HepG2 (cell line): ENCODE data around the gene NUP153. TPM values are rescaled to one million over a fixed set of nuclear protein-coding genes. Genes with fewer than 3 reads are reported as not detected.

Experiments used
- IRF2 ChIP-seq: IDR thresholded peaks from 2 replicates; pipeline ENCODE4 v1.6.1; 2018; ENCODE audit warnings: missing genetic modification reagents, missing compliant biosample characterization
- MATR3 ChIP-seq: sonication (generic); formaldehyde crosslinking; IDR thresholded peaks from 2 replicates; pipeline ENCODE4 v1.4.0; 2020; ENCODE audit warnings: missing genetic modification reagents
- NR1H2 ChIP-seq: sonication (generic); formaldehyde crosslinking; IDR thresholded peaks from 2 replicates; pipeline ENCODE4 v1.8.1; 2022; ENCODE audit warnings: low read depth, missing genetic modification reagents, borderline replicate concordance
- PBX3 ChIP-seq: sonication (generic); formaldehyde crosslinking; IDR thresholded peaks from 2 replicates; pipeline ENCODE4 v1.8.1; 2023; ENCODE audit warnings: missing genetic modification reagents, inconsistent platforms, borderline replicate concordance
- RAD21 ChIP-seq: fragments of 450-650 bp; formaldehyde crosslinking; IDR thresholded peaks from 2 replicates; pipeline ENCODE4 v1.5.0; 2020; ENCODE audit warnings: mild to moderate bottlenecking
- RXRA ChIP-seq: sonication (generic); formaldehyde crosslinking; IDR thresholded peaks from 2 replicates; pipeline ENCODE4 v1.5.1; 2020; ENCODE audit warnings: missing genetic modification reagents
- ZNF414 ChIP-seq: sonication (generic); formaldehyde crosslinking; IDR thresholded peaks from 2 replicates; pipeline ENCODE4 v1.5.0; 2020; ENCODE audit warnings: missing genetic modification reagents
- ZNF550 ChIP-seq: sonication (generic); formaldehyde crosslinking; IDR thresholded peaks from 2 replicates; pipeline ENCODE4 v1.4.0; 2020; ENCODE audit warnings: mild to moderate bottlenecking, missing genetic modification reagents, borderline replicate concordance
- ZNF570 ChIP-seq: sonication (generic); formaldehyde crosslinking; IDR thresholded peaks from 2 replicates; pipeline ENCODE4 v1.4.0; 2020; ENCODE audit warnings: mild to moderate bottlenecking, missing genetic modification reagents, borderline replicate concordance
- ZSCAN20 ChIP-seq: sonication (generic); formaldehyde crosslinking; IDR thresholded peaks from 2 replicates; pipeline ENCODE4 v1.4.0; 2020; ENCODE audit warnings: missing genetic modification reagents, mild to moderate bottlenecking, borderline replicate concordance
- polyA plus RNA-seq, 8 experiments: library from polyadenylated mRNA; depleted of rRNA in 3 of 8; stranded (reverse) in 7 of 8; unstranded in 1 of 8; fragments of >200 nt; fragmentation: Illumina TruSeq in 4 of 8; extraction: Trizol in 4 of 8; gene quantifications; 2 replicates each; pipeline versions ENCODE4 v1.2.1 to v1.2.3, GENCODE V29; 2011 to 2016; ENCODE audit warnings: low read depth in 4 of 8, missing spikeins in 1 of 8, mixed read lengths in 1 of 8; ENCODE audit not compliant: insufficient read depth in 1 of 8
- total RNA-seq, 5 experiments: library from RNA; depleted of rRNA; stranded (reverse); fragments of >200 nt; fragmentation: Illumina TruSeq; extraction: Trizol; gene quantifications; 2 replicates each; pipeline ENCODE4 v1.2.3, GENCODE V29; 2016; ENCODE audit warnings: low read depth in 1 of 5
- TF ChIP-seq, protein P1 (sequence below): sonication (generic); formaldehyde crosslinking; IDR thresholded peaks from 2 replicates; pipeline ENCODE4 v1.4.0; 2020; ENCODE audit warnings: missing genetic modification reagents, borderline replicate concordance

NUP153 gene
- total and polyA plus RNA-seq, 2 of the 13 experiments (the other 11 are each of a cell fraction or from before 2014, with no cell fraction given) = 29.8 to 55.2 TPM

GRCh38 chr6:17599877-17600526 is 106.7 kb downstream of the NUP153 start, which contains the start of gene FAM8A1 (continued):
- TF ChIP-seq PBX3 (CRISPR knock-in tag) (no peak), IRF2 (CRISPR knock-in tag) (peak; percentile 81), ZNF550 (CRISPR knock-in tag) (no peak), NR1H2 (no peak), RXRA (CRISPR knock-in tag) (peak; percentile 52; the same call in 1 of the 2 replicates), ZNF570 (CRISPR knock-in tag) (no peak), MATR3 (CRISPR knock-in tag) (no peak), ZNF414 (CRISPR knock-in tag) (peak; percentile 95), ZSCAN20 (CRISPR knock-in tag) (no peak), RAD21 (CRISPR knock-in tag) (peak; percentile 10; the same call in 1 of the 2 replicates)
- TF ChIP-seq, protein P1, sequence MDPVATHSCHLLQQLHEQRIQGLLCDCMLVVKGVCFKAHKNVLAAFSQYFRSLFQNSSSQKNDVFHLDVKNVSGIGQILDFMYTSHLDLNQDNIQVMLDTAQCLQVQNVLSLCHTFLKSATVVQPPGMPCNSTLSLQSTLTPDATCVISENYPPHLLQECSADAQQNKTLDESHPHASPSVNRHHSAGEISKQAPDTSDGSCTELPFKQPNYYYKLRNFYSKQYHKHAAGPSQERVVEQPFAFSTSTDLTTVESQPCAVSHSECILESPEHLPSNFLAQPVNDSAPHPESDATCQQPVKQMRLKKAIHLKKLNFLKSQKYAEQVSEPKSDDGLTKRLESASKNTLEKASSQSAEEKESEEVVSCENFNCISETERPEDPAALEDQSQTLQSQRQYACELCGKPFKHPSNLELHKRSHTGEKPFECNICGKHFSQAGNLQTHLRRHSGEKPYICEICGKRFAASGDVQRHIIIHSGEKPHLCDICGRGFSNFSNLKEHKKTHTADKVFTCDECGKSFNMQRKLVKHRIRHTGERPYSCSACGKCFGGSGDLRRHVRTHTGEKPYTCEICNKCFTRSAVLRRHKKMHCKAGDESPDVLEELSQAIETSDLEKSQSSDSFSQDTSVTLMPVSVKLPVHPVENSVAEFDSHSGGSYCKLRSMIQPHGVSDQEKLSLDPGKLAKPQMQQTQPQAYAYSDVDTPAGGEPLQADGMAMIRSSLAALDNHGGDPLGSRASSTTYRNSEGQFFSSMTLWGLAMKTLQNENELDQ (CRISPR knock-in tag) = no peak
